Upper lobe of left lung (tissue), 6 donors: ENCODE results near the gene FOSL2. TPM values are rescaled to one million over a fixed set of nuclear protein-coding genes. Genes with fewer than 3 reads are reported as not detected.

ENCODE experiments used
- ATAC-seq, 2 donors: fragments of 200-7000 bp; cut with Tn5 transposase; one replicate each; pipeline ENCODE4 v1.9.1; 2022; ENCODE audit warnings: mild to moderate bottlenecking in 2 of 2, moderate library complexity in 2 of 2; ENCODE audit not compliant: low FRiP score in 2 of 2
- DNase-seq, 2 donors: peaks; one replicate each; pipeline ENCODE4 v3.0.0-alpha.2; 2019 to 2020
- H3K27ac ChIP-seq, 4 donors: fragments of 200-600 bp; sonication (generic); one replicate each; pipeline ENCODE4 v1.5.1; 2016 to 2019
- H3K27me3 ChIP-seq, 4 donors: fragments of 200-600 bp; sonication (generic); one replicate each; pipeline ENCODE4 v1.5.1; 2017 to 2019
- H3K36me3 ChIP-seq, 4 donors: fragments of 200-600 bp; sonication (generic); one replicate each; pipeline ENCODE4 v1.5.1; 2016 to 2019
- H3K4me1 ChIP-seq, 4 donors: fragments of 200-600 bp; sonication (generic); one replicate each; pipeline ENCODE4 v1.5.1; 2018 to 2019
- H3K4me3 ChIP-seq, 4 donors: fragments of 200-600 bp; sonication (generic); one replicate each; pipeline ENCODE4 v1.5.1; 2017 to 2019; ENCODE audit warnings: mild to moderate bottlenecking in 2 of 4, moderate library complexity in 1 of 4
- H3K9me3 ChIP-seq, 4 donors: fragments of 200-600 bp; sonication (generic); one replicate each; pipeline ENCODE4 v1.5.1; 2018 to 2019
- CTCF ChIP-seq, 6 experiments: fragments of 450-650 bp in 4 of 6; fragments of 200-600 bp in 2 of 6; sonication (generic) in 2 of 6; IDR thresholded peaks; one replicate each; pipeline ENCODE4 v1.5.1; 2016 to 2019; ENCODE audit warnings: antibody characterized with exemption in 6 of 6
- EP300 ChIP-seq, 4 donors: sonication (generic); formaldehyde crosslinking; IDR thresholded peaks; one replicate each; pipeline ENCODE4 v1.5.1; 2017; ENCODE audit warnings: antibody characterized with exemption in 4 of 4, control low read depth in 2 of 4
- POLR2A ChIP-seq, 4 donors: fragments of 450-650 bp; IDR thresholded peaks; one replicate each; pipeline ENCODE4 v1.5.1; 2016 to 2017; ENCODE audit warnings: antibody characterized with exemption in 4 of 4, mild to moderate bottlenecking in 2 of 4
- POLR2AphosphoS5 ChIP-seq, 2 donors: sonication (generic); formaldehyde crosslinking; IDR thresholded peaks; one replicate each; pipeline ENCODE4 v1.5.1; 2017; ENCODE audit warnings: antibody characterized with exemption in 2 of 2
- WGBS, 2 donors: methylation state at CpG; one replicate each; pipeline ENCODE4 v1.1.5; 2017 to 2018; 5-methylcytosine and 5-hydroxymethylcytosine counted together
- total RNA-seq, 6 donors: library from RNA; depleted of rRNA in 4 of 6; stranded (reverse); fragments of >200 nt in 4 of 6; gene quantifications; one replicate each; pipeline versions ENCODE4 v1.1.0 to v1.2.1, GENCODE V29; 2016 to 2021
- donor health status: DM: no; HTN: no; CAD: no; lungs with moderate emphysema.
- donor health status: DM: no; HTN: yes; CAD: no; lungs with severe emphysema.

Gene FOSL2
- total RNA-seq, 6 donors from 2014 or later: 71.0 to 137 (median 91.0) TPM

GRCh38 chr2:28428486-28428885, 35.8 kb downstream of the FOSL2 start:
- H3K4me3 ChIP-seq: no peak overlapping the region
- H3K36me3 ChIP-seq: no peaks in the 10 kb centered on the region
- peaks cover 8 to 13% (median 12%) of the 10 kb centered on the region in 4 donors for H3K4me1 ChIP-seq
- no peak for TF ChIP-seq POLR2AphosphoS5 (IDR thresholded peaks at IDR 0.05)
- TF ChIP-seq CTCF (IDR thresholded peaks at IDR 0.05): no peak
- no peak for TF ChIP-seq EP300 (IDR thresholded peaks at IDR 0.05)
- TF ChIP-seq POLR2A (IDR thresholded peaks at IDR 0.05): no peak
- H3K27ac ChIP-seq: no peak overlapping the region
- H3K9me3 ChIP-seq: peaks cover 0 to 7% (median 0%) of the 10 kb centered on the region in 4 donors
- WGBS, 2 donors: 88 to 91% methylated on average over 3 of the region's 3 CpGs
- DNase-seq (no peak), ATAC-seq (no peak)
- no peaks in the 10 kb centered on the region for H3K27me3 ChIP-seq

- H3K4me1 ChIP-seq: peaks cover 0 to under 1% (median 0%) of the 10 kb centered on the region in 4 donors
- DNase-seq (no peak), ATAC-seq (no peak)
- no peak overlapping the region for H3K27ac ChIP-seq
- TF ChIP-seq POLR2A (IDR thresholded peaks at IDR 0.05) (no peak), EP300 (IDR thresholded peaks at IDR 0.05) (no peak), CTCF (IDR thresholded peaks at IDR 0.05) (no peak), POLR2AphosphoS5 (IDR thresholded peaks at IDR 0.05) (no peak)
- peaks cover 0 to 7% (median 0%) of the 10 kb centered on the region in 4 donors for H3K9me3 ChIP-seq
- H3K36me3 ChIP-seq: no peaks in the 10 kb centered on the region
- 90% methylated on average over 3 of the region's 3 CpGs for WGBS, 2 donors
- no peaks in the 10 kb centered on the region for H3K27me3 ChIP-seq
- no peak overlapping the region for H3K4me3 ChIP-seq
Measured at GRCh38 chr2:28429636-28430376, 37.1 kb downstream of the FOSL2 start.

GRCh38 chr2:28430377-28430765, 37.7 kb downstream of the FOSL2 start:
- DNase-seq: no peak

GRCh38 chr2:28430788-28431418, 38.2 kb downstream of the FOSL2 start:
- Histone ChIP-seq H3K9me3 (peaks cover 0 to 7% (median 0%) of the 10 kb centered on the region in 4 donors), H3K27ac (peak overlapping the region in 1 of 4 donors; percentile 23), H3K36me3 (no peaks in the 10 kb centered on the region), H3K27me3 (no peaks in the 10 kb centered on the region), H3K4me3 (no peak overlapping the region), H3K4me1 (no peaks in the 10 kb centered on the region)
- ATAC-seq: no peak
- TF ChIP-seq POLR2AphosphoS5 (IDR thresholded peaks at IDR 0.05): no peak
- TF ChIP-seq POLR2A (IDR thresholded peaks at IDR 0.05): no peak
- TF ChIP-seq CTCF (IDR thresholded peaks at IDR 0.05): no peak
- TF ChIP-seq EP300 (IDR thresholded peaks at IDR 0.05): no peak
- DNase-seq: no peak
- 61 to 77% methylated on average over 4 to 6 of the region's 6 CpGs for WGBS, 2 donors

More at GRCh38 chr2:28430377-28430765, 37.7 kb downstream of the FOSL2 start:
- no peak overlapping the region for H3K4me3 ChIP-seq
- 83 to 89% methylated on average over 5 of the region's 5 CpGs for WGBS, 2 donors
- ATAC-seq: no peak
- H3K9me3 ChIP-seq: peaks cover 0 to 7% (median 0%) of the 10 kb centered on the region in 4 donors
- TF ChIP-seq POLR2AphosphoS5 (IDR thresholded peaks at IDR 0.05): no peak
- no peak for TF ChIP-seq POLR2A (IDR thresholded peaks at IDR 0.05)
- TF ChIP-seq CTCF (IDR thresholded peaks at IDR 0.05): no peak
- TF ChIP-seq EP300 (IDR thresholded peaks at IDR 0.05): no peak
- H3K4me1 ChIP-seq: no peaks in the 10 kb centered on the region
- H3K36me3 ChIP-seq: no peaks in the 10 kb centered on the region
- H3K27ac ChIP-seq: peak overlapping the region in 1 of 4 donors; percentile 23
- H3K27me3 ChIP-seq: no peaks in the 10 kb centered on the region
